ENCODE measurements around the gene IFIT1B.

DNA sequence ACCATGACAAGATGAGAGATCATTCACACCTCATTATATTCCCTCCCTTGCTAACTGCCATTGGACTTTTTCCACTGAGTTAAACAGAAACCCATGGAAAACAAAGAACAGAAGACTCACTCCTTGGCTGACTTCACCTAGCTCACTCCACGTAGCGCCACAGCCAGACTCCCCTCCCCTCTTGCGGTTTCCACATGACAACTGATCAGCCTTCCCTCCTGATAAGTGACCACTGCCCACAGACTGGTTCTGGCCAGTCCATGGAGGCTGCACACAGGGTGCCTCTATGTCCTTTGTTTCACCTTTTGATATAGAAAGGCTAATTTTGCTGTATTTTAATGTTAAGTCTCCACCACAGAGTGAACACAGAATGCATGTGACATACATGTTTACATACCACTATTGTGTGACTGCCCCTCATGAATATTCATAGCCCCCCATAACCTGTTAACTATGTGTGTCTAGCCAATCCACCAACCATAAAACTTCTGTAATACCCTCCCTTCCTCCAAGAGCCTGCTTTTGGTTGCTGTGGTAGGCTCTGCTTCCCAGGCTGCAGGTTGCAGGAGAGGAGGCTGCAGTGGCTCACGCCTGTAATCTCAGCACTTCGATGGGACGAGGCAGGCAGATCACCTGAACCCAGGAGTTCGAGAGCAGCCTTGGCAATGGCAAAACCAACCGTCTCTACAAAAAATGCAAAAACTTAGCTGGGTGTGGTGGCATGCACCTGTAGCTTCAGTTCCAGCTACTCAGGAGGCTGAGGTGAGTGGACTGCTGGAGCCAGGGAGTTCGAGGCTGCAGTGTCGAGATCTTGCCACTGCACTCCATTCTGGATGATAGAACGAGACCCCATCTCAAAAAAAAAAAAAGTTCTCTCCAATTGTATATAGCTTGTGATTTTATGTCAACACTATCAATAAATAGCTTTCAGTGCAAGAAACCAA lies 26.5 kb downstream of the IFIT1B start:
- TF ChIP-seq, protein P1, sequence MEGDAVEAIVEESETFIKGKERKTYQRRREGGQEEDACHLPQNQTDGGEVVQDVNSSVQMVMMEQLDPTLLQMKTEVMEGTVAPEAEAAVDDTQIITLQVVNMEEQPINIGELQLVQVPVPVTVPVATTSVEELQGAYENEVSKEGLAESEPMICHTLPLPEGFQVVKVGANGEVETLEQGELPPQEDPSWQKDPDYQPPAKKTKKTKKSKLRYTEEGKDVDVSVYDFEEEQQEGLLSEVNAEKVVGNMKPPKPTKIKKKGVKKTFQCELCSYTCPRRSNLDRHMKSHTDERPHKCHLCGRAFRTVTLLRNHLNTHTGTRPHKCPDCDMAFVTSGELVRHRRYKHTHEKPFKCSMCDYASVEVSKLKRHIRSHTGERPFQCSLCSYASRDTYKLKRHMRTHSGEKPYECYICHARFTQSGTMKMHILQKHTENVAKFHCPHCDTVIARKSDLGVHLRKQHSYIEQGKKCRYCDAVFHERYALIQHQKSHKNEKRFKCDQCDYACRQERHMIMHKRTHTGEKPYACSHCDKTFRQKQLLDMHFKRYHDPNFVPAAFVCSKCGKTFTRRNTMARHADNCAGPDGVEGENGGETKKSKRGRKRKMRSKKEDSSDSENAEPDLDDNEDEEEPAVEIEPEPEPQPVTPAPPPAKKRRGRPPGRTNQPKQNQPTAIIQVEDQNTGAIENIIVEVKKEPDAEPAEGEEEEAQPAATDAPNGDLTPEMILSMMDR (IDR thresholded peaks at IDR 0.05; ENCODE audit: poor library complexity), result no peak
- TF ChIP-seq EZH2phosphoT487 (IDR thresholded peaks at IDR 0.05; ENCODE audit: low read depth, severe bottlenecking, unreplicated experiment) (no peak), EZH2 (IDR thresholded peaks at IDR 0.05; ENCODE audit: borderline replicate concordance) (no peak)
